Omental fat pad (tissue), 4 donors: ENCODE data around the gene TBR1. TPM values are rescaled to one million over a fixed set of nuclear protein-coding genes. Genes with fewer than 3 reads are reported as not detected.

ENCODE experiments used
- ATAC-seq: fragments of 150-250 bp; one replicate; pipeline ENCODE4 v1.9.1; 2016; ENCODE audit warnings: mild to moderate bottlenecking, moderate library complexity; ENCODE audit not compliant: low FRiP score
- DNase-seq: peaks from one replicate; pipeline ENCODE4 v3.0.0-alpha.2; 2019; ENCODE audit warnings: low spot score
- small RNA-seq: library from RNA; depleted of rRNA; stranded (forward); fragments of <200 nt; gene quantifications from one replicate; pipeline ENCODE3, GENCODE V24; 2016
- total RNA-seq, 4 donors: library from RNA; depleted of rRNA; stranded (reverse); fragments of >200 nt; gene quantifications; one replicate each; pipeline ENCODE4 v1.1.0, GENCODE V29; 2016
- TF ChIP-seq, protein P1 (sequence below), 3 donors: fragments of 450-650 bp; IDR thresholded peaks; one replicate each; pipeline ENCODE4 v1.5.1; 2016 to 2017; ENCODE audit warnings: antibody characterized with exemption in 3 of 3, mild to moderate bottlenecking in 3 of 3, moderate library complexity in 2 of 3

Gene TBR1
- total RNA-seq, 4 donors from 2014 or later: 0.09 to 1.2 TPM; not detected in 2

DNA sequence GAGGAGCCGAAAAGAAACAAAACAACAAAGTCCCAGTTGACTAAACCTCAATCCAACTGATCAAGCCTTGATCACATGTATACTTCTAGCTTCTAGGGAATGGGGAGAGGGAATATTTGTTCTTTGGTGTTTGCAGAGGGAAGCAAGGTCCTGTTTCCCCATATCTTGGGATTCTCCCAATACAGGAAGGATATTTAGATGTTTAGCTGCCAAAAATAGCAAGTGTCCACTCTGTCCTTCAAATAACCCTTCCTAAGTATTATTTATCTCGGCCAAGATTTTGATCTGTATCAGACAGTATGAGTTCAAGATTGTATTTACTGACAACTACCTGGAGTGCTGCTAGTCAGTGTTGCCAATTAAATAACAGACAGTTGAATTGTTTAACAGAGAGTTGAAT lies 55.5 kb downstream of the TBR1 start:
- TF ChIP-seq, protein P1, sequence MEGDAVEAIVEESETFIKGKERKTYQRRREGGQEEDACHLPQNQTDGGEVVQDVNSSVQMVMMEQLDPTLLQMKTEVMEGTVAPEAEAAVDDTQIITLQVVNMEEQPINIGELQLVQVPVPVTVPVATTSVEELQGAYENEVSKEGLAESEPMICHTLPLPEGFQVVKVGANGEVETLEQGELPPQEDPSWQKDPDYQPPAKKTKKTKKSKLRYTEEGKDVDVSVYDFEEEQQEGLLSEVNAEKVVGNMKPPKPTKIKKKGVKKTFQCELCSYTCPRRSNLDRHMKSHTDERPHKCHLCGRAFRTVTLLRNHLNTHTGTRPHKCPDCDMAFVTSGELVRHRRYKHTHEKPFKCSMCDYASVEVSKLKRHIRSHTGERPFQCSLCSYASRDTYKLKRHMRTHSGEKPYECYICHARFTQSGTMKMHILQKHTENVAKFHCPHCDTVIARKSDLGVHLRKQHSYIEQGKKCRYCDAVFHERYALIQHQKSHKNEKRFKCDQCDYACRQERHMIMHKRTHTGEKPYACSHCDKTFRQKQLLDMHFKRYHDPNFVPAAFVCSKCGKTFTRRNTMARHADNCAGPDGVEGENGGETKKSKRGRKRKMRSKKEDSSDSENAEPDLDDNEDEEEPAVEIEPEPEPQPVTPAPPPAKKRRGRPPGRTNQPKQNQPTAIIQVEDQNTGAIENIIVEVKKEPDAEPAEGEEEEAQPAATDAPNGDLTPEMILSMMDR (IDR thresholded peaks at IDR 0.05): no peak
- no peak for DNase-seq
- no peak for ATAC-seq

DNA sequence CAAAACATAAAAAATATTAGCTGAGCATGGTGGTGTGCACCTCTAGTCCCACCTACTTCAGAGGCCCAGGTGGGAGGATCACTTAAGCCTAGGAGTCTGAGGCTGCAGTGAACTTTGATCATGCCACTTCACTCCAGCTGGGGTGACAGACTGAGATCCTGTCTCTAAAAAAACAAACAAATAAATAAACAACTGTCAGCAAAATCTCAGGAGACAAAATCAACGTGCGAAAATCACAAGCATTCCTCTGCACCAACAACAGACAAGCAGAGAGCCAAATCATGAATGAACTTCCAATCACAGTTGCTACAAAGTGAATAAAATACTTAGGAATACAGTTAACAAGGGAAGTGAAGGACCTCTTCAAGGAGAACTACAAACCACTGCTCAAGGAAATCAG lies 58.8 kb downstream of the TBR1 start:
- DNase-seq (no peak), ATAC-seq (no peak)
- TF ChIP-seq, protein P1 (IDR thresholded peaks at IDR 0.05): no peak

Small RNA genes lying within 50 kb of the gene (small RNA-seq; reads per million reads assigned to genes)
- not detected for gene RNA5SP108

Other genes with a start within 250 kb of the TBR1 start
- 10 to 100 TPM; 29.9 to 59.2 (median 36.1) TPM for gene PSMD14, start 107.9 kb upstream of the TBR1 start, total RNA-seq
- gene SLC4A10, start 208.1 kb downstream of the TBR1 start, total RNA-seq: under 1 TPM in 3 of 4 donors, not detected in 1; 0.09 to 0.16 (median 0.12) TPM